Measurements from ENCODE around the gene CDC45.

GRCh38 chr22:19497245-19497644 lies 17.5 kb downstream of the CDC45 start:
- TF ChIP-seq CTCF (conservative IDR thresholded peaks at IDR 0.05; ENCODE audit: low read length) (no peak), EZH2phosphoT487 (IDR thresholded peaks at IDR 0.05; ENCODE audit: borderline replicate concordance, low read depth, low read length) (no peak)
